ENCODE results near the gene STAG3. TPM values are rescaled to one million over a fixed set of nuclear protein-coding genes. Genes with fewer than 3 reads are reported as not detected.
A peak's percentile ranks its signal among the peaks of the same experiment; 100 is the strongest.
"Not testable (repeated sequence)": the region's sequence is repeated elsewhere in the genome, so short reads cannot be mapped to it uniquely, and the experiment has no call there.

Gene STAG3
- total and polyA plus RNA-seq, 9 donors = 1.6 to 20.2 (median 12.9) TPM

GRCh38 chr7:100176096-100177044, 1.3 kb upstream of the STAG3 start:
- 38% methylated on average over 5 of the region's 14 CpGs for WGBS (ENCODE audit: insufficient coverage)
- Histone ChIP-seq H3K4me1 (ENCODE audit: control insufficient read depth, insufficient read depth, low read length) (peaks cover 16% of the 10 kb centered on the region), H3K4me3 (ENCODE audit: low read length) (peak overlapping the region; percentile 80), H3K27ac (ENCODE audit: low read length) (no peak overlapping the region), H3K9me3 (replicated peaks; ENCODE audit: control insufficient read depth, low read depth, low read length) (no peaks in the 10 kb centered on the region), H3K36me3 (ENCODE audit: control insufficient read depth, insufficient read depth, low read length) (peaks cover 4% of the 10 kb centered on the region), H3K27me3 (ENCODE audit: control insufficient read depth, insufficient read depth, low read length) (peaks cover 17% of the 10 kb centered on the region)
- DNase-seq = no peak

GRCh38 chr7:100180084-100180483, 2.4 kb downstream of the STAG3 start:
- H3K27ac ChIP-seq (ENCODE audit: low read length); DNase-seq; H3K4me3 ChIP-seq (ENCODE audit: low read length); H3K36me3 ChIP-seq (ENCODE audit: control insufficient read depth, insufficient read depth, low read length); H3K9me3 ChIP-seq (replicated peaks; ENCODE audit: control insufficient read depth, low read depth, low read length): not testable (repeated sequence)
- WGBS (ENCODE audit: insufficient coverage) = no CpG with 5 or more reads among the region's 3 CpGs
- Histone ChIP-seq H3K27me3 (ENCODE audit: control insufficient read depth, insufficient read depth, low read length) (peaks cover 11% of the 10 kb centered on the region), H3K4me1 (ENCODE audit: control insufficient read depth, insufficient read depth, low read length) (peaks cover 16% of the 10 kb centered on the region)

- not testable (repeated sequence) for H3K4me1 ChIP-seq (ENCODE audit: control insufficient read depth, insufficient read depth, low read length); H3K36me3 ChIP-seq (ENCODE audit: control insufficient read depth, insufficient read depth, low read length); H3K4me3 ChIP-seq (ENCODE audit: low read length); DNase-seq; H3K27ac ChIP-seq (ENCODE audit: low read length); H3K9me3 ChIP-seq (replicated peaks; ENCODE audit: control insufficient read depth, low read depth, low read length)
- H3K27me3 ChIP-seq (ENCODE audit: control insufficient read depth, insufficient read depth, low read length) = peaks cover 11% of the 10 kb centered on the region
- WGBS (ENCODE audit: insufficient coverage) = no CpG with 5 or more reads among the region's 6 CpGs
These were observed 4.9 kb downstream of the STAG3 start for GRCh38 chr7:100182616-100183015.

- H3K4me3 ChIP-seq (ENCODE audit: low read length); H3K4me1 ChIP-seq (ENCODE audit: control insufficient read depth, insufficient read depth, low read length); H3K27ac ChIP-seq (ENCODE audit: low read length); DNase-seq; H3K27me3 ChIP-seq (ENCODE audit: control insufficient read depth, insufficient read depth, low read length); H3K36me3 ChIP-seq (ENCODE audit: control insufficient read depth, insufficient read depth, low read length); H3K9me3 ChIP-seq (replicated peaks; ENCODE audit: control insufficient read depth, low read depth, low read length): not testable (repeated sequence)
- 94% methylated on average over 3 of the region's 6 CpGs for WGBS (ENCODE audit: insufficient coverage)
These were observed 5.4 kb downstream of the STAG3 start for GRCh38 chr7:100183090-100183489.

- no peak overlapping the region for H3K4me3 ChIP-seq (ENCODE audit: low read length)
- 37% methylated on average over 2 of the region's 2 CpGs for WGBS (ENCODE audit: insufficient coverage)
- no peaks in the 10 kb centered on the region for H3K4me1 ChIP-seq (ENCODE audit: control insufficient read depth, insufficient read depth, low read length)
- no peaks in the 10 kb centered on the region for H3K36me3 ChIP-seq (ENCODE audit: control insufficient read depth, insufficient read depth, low read length)
- peak; percentile 21 for DNase-seq
- H3K27me3 ChIP-seq (ENCODE audit: control insufficient read depth, insufficient read depth, low read length) = peaks cover under 1% of the 10 kb centered on the region
- no peak overlapping the region for H3K27ac ChIP-seq (ENCODE audit: low read length)
- no peaks in the 10 kb centered on the region for H3K9me3 ChIP-seq (replicated peaks; ENCODE audit: control insufficient read depth, low read depth, low read length)
These were observed 8.0 kb downstream of the STAG3 start for GRCh38 chr7:100185726-100186125.

- DNase-seq = no peak
- Histone ChIP-seq H3K27me3 (ENCODE audit: control insufficient read depth, insufficient read depth, low read length) (no peaks in the 10 kb centered on the region), H3K27ac (ENCODE audit: low read length) (no peak overlapping the region), H3K4me1 (ENCODE audit: control insufficient read depth, insufficient read depth, low read length) (no peaks in the 10 kb centered on the region), H3K9me3 (replicated peaks; ENCODE audit: control insufficient read depth, low read depth, low read length) (no peaks in the 10 kb centered on the region), H3K36me3 (ENCODE audit: control insufficient read depth, insufficient read depth, low read length) (no peaks in the 10 kb centered on the region), H3K4me3 (ENCODE audit: low read length) (no peak overlapping the region)
- 74% methylated on average over 3 of the region's 3 CpGs for WGBS (ENCODE audit: insufficient coverage)
These were observed 11.3 kb downstream of the STAG3 start for GRCh38 chr7:100189061-100189460.

GRCh38 chr7:100190048-100190711, 12.5 kb downstream of the STAG3 start:
- H3K27me3 ChIP-seq (ENCODE audit: control insufficient read depth, insufficient read depth, low read length) = no peaks in the 10 kb centered on the region
- no peaks in the 10 kb centered on the region for H3K9me3 ChIP-seq (replicated peaks; ENCODE audit: control insufficient read depth, low read depth, low read length)
- no peak overlapping the region for H3K4me3 ChIP-seq (ENCODE audit: low read length)
- WGBS (ENCODE audit: insufficient coverage) = 30% methylated on average over 2 of the region's 4 CpGs
- peak overlapping the region; percentile 17 for H3K27ac ChIP-seq (ENCODE audit: low read length)
- H3K4me1 ChIP-seq (ENCODE audit: control insufficient read depth, insufficient read depth, low read length) = no peaks in the 10 kb centered on the region
- no peaks in the 10 kb centered on the region for H3K36me3 ChIP-seq (ENCODE audit: control insufficient read depth, insufficient read depth, low read length)
- DNase-seq = peak; percentile 78

- H3K9me3 ChIP-seq (replicated peaks; ENCODE audit: control insufficient read depth, low read depth, low read length) = no peaks in the 10 kb centered on the region
- DNase-seq = no peak
- H3K27me3 ChIP-seq (ENCODE audit: control insufficient read depth, insufficient read depth, low read length) = no peaks in the 10 kb centered on the region
- H3K36me3 ChIP-seq (ENCODE audit: control insufficient read depth, insufficient read depth, low read length) = no peaks in the 10 kb centered on the region
- no CpG with 5 or more reads among the region's 2 CpGs for WGBS (ENCODE audit: insufficient coverage)
- no peak overlapping the region for H3K27ac ChIP-seq (ENCODE audit: low read length)
- no peak overlapping the region for H3K4me3 ChIP-seq (ENCODE audit: low read length)
- no peaks in the 10 kb centered on the region for H3K4me1 ChIP-seq (ENCODE audit: control insufficient read depth, insufficient read depth, low read length)
These were observed 14.1 kb downstream of the STAG3 start for GRCh38 chr7:100191775-100192174.

- not testable (repeated sequence) for DNase-seq; H3K36me3 ChIP-seq (ENCODE audit: control insufficient read depth, insufficient read depth, low read length); H3K27me3 ChIP-seq (ENCODE audit: control insufficient read depth, insufficient read depth, low read length); H3K4me3 ChIP-seq (ENCODE audit: low read length); H3K27ac ChIP-seq (ENCODE audit: low read length); H3K4me1 ChIP-seq (ENCODE audit: control insufficient read depth, insufficient read depth, low read length); H3K9me3 ChIP-seq (replicated peaks; ENCODE audit: control insufficient read depth, low read depth, low read length)
- WGBS (ENCODE audit: insufficient coverage) = 87% methylated on average over 2 of the region's 6 CpGs
These were observed 14.7 kb downstream of the STAG3 start for GRCh38 chr7:100192281-100192862.

- WGBS (ENCODE audit: insufficient coverage) = 60% methylated on average over 2 of the region's 3 CpGs
- H3K27ac ChIP-seq (ENCODE audit: low read length) = no peak overlapping the region
- no peak for DNase-seq
- no peak overlapping the region for H3K4me3 ChIP-seq (ENCODE audit: low read length)
- H3K36me3 ChIP-seq (ENCODE audit: control insufficient read depth, insufficient read depth, low read length) = no peaks in the 10 kb centered on the region
- H3K4me1 ChIP-seq (ENCODE audit: control insufficient read depth, insufficient read depth, low read length) = no peaks in the 10 kb centered on the region
- no peaks in the 10 kb centered on the region for H3K9me3 ChIP-seq (replicated peaks; ENCODE audit: control insufficient read depth, low read depth, low read length)
- no peaks in the 10 kb centered on the region for H3K27me3 ChIP-seq (ENCODE audit: control insufficient read depth, insufficient read depth, low read length)
These were observed 15.3 kb downstream of the STAG3 start for GRCh38 chr7:100192969-100193368.
